Fibroblast of the aortic adventitia (primary cell): ENCODE data around the gene ECI1. TPM values are rescaled to one million over a fixed set of nuclear protein-coding genes. Genes with fewer than 3 reads are reported as not detected.
A peak's percentile ranks its signal among the peaks of the same experiment; 100 is the strongest.

Source experiments
- DNase-seq: peaks from one replicate; pipeline ENCODE4 v3.0.0-alpha.2; 2010; ENCODE audit warnings: low read depth
- H3K4me3 ChIP-seq: 2 replicates; pipeline ENCODE4 v1.5.1; 2011; ENCODE audit warnings: low read depth, mild to moderate bottlenecking, control low read depth, low read length, moderate library complexity
- total RNA-seq: library from RNA; depleted of rRNA; stranded (reverse); fragments of >200 nt; gene quantifications from 2 replicates; pipeline ENCODE4 v1.2.3, GENCODE V29; 2012; ENCODE audit warnings: low replicate concordance
- TF ChIP-seq, protein P1 (sequence below): IDR thresholded peaks from 2 replicates; pipeline ENCODE4 v1.5.1; 2011; ENCODE audit warnings: mild to moderate bottlenecking, low read length, control low read depth, inconsistent platforms; ENCODE audit not compliant: insufficient read depth

Gene ECI1
- total RNA-seq, 1 donor = 34.9 TPM

DNA sequence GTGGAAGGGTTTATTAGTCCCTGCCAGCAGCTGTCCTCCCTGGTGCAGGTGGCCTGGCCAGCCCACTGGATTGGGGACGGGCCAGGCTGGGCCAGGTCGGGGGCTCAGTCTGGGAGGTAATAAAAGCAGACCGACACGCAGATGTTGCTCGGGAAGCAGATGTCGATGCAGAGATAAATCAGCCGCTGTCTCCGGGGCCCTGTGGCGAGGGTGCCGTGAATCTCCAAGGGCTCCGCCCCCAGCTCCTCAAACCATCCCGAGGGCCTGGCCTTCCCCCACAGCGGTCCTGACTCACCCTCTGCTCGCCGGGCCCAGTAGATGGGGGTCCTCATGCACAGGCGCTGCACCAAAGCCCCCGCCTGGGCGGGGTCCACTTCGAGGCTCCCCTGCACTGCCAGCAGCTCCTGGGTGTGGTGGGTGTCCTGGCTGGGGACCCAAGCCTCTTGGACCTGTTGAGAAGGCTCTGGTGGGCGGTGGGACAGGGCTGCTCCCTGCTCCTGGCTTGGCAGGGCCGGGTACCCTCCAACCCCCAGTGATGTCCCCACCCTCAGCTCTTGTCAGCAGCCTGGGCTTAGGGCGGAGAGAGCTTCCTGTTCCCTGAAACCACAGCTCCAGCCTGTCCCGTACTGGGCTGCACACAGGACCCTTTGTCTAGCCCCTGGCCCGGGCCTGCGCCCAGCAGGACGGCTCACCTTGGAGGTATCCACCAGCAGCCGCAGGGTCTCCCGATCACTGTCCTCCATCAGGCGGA lies 42.0 kb downstream of the ECI1 start:
- no peak overlapping the region for H3K4me3 ChIP-seq
- DNase-seq = no peak
- TF ChIP-seq, protein P1, sequence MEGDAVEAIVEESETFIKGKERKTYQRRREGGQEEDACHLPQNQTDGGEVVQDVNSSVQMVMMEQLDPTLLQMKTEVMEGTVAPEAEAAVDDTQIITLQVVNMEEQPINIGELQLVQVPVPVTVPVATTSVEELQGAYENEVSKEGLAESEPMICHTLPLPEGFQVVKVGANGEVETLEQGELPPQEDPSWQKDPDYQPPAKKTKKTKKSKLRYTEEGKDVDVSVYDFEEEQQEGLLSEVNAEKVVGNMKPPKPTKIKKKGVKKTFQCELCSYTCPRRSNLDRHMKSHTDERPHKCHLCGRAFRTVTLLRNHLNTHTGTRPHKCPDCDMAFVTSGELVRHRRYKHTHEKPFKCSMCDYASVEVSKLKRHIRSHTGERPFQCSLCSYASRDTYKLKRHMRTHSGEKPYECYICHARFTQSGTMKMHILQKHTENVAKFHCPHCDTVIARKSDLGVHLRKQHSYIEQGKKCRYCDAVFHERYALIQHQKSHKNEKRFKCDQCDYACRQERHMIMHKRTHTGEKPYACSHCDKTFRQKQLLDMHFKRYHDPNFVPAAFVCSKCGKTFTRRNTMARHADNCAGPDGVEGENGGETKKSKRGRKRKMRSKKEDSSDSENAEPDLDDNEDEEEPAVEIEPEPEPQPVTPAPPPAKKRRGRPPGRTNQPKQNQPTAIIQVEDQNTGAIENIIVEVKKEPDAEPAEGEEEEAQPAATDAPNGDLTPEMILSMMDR = no peak

DNA sequence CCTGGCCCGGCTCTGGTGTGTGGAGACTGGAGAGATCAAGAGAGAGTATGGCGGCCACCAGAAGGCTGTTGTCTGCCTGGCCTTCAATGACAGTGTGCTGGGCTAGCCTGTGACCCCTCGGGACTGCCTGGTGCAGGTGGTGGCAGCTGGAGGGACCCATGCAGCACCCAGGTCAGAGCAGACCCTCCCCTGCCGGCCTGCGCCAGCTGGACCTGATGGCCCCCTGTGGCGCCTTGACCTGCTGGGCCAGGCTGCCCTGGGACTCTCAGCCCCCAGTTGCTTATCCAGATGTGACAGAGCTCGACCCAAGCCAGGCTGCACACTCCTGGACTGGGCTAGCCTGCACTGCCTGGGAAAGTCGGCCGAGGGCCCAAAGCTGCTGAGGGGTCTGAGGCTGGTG lies 42.6 kb downstream of the ECI1 start:
- H3K4me3 ChIP-seq = no peak overlapping the region
- DNase-seq = no peak
- TF ChIP-seq, protein P1 = no peak

DNA sequence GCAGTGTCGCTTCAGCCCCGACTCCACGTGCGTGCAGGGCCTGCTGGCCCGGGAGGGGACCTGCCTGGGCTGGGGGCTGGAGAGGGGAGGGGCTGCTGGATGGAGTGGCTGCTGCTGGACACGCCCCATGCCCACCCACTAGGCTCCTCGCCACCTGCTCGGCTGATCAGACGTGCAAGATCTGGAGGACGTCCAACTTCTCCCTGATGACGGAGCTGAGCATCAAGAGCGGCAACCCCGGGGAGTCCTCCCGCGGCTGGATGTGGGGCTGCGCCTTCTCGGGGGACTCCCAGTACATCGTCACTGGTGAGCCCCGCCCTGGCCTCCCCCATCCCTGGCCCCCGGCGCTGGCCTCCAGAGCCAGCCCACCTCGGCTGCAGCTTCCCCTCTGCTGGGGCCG lies 43.1 kb downstream of the ECI1 start:
- no peak for DNase-seq
- no peak overlapping the region for H3K4me3 ChIP-seq
- TF ChIP-seq, protein P1 = no peak

DNA sequence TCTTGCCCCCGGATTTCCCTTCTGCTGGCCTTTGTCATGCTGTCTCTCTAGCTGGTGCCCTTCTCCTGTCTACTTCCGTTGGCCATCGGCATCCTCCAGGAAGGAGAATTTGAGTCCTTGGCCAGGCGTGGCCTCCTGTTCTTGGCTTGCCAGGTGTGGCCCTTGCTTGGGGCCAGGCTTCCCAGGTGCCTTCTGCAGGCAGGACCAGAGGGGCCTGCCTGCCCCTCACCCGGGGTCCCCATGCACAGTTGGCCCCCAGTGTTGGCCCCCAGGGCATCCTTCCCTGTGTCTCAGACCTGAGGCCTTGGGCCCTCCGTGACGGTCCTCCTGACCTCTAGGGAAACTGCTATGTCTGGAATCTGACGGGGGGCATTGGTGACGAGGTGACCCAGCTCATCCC lies 43.5 kb downstream of the ECI1 start:
- DNase-seq = no peak
- TF ChIP-seq, protein P1 = no peak

DNA sequence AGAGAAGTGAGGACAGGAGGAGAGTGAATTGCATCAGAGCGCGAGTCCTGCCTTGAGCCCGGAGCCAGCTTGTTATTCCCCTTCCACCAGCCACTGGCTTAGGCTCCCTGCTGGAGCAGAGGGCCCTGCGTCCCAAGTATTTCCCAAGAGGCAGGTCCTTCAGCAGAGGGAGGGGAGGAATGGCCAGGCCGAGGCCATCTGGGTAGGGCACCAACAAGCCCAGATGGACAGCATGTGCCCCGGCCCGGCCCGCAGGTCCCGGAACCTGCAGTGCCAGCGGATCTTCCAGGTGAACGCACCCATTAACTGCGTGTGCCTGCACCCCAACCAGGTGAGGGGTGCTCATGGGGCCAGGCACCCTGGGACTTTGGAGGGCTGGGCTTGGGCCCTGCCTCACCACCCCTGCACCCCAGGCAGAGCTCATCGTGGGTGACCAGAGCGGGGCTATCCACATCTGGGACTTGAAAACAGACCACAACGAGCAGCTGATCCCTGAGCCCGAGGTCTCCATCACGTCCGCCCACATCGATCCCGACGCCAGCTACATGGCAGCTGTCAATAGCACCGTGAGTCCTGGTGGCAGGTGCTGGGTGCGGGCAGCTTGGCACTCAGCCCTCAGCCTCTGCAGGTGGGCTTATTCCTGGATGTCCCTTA lies 44.5 kb downstream of the ECI1 start:
- DNase-seq = no peak
- peak overlapping the region; percentile 93 for H3K4me3 ChIP-seq
- TF ChIP-seq, protein P1 = no peak

More for the DNA sequence above, 43.5 kb downstream of the ECI1 start:
- no peak overlapping the region for H3K4me3 ChIP-seq

DNA sequence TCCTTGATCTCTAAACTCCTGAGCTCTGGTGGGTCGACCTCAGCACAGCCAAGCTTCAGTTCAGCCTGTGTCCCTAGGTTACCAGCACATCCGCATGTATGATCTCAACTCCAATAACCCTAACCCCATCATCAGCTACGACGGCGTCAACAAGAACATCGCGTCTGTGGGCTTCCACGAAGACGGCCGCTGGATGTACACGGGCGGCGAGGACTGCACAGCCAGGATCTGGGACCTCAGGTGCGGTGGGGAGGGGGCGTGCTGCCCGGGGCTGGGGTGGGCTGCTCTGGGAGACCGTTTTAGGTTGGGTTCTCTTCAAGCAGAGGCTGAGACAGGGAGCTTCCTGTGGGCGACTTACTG lies 45.0 kb downstream of the ECI1 start:
- TF ChIP-seq, protein P1 = no peak
- DNase-seq = no peak
- peak overlapping the region; percentile 93 for H3K4me3 ChIP-seq

DNA sequence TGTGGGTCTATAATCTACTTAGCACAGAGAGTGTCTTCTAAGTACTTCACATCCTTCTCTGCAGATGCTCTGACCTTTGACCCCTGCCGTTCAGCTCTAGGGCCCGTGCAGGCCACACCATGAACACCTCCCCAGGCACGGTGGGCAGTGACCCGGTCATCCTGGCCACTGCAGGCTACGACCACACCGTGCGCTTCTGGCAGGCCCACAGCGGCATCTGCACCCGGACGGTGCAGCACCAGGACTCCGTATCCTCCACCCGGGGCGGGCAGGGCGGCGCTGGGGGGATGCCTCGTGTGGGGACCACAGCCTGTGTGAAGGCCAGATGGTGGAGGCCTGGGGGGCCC lies 45.4 kb downstream of the ECI1 start:
- DNase-seq = no peak
- TF ChIP-seq, protein P1 = no peak
- peak overlapping the region; percentile 93 for H3K4me3 ChIP-seq
